ENCODE measurements around the gene PDXP.
"Not testable (repeated sequence)": the region's sequence is repeated elsewhere in the genome, so short reads cannot be mapped to it uniquely, and the experiment has no call there.

PDXP gene

DNA sequence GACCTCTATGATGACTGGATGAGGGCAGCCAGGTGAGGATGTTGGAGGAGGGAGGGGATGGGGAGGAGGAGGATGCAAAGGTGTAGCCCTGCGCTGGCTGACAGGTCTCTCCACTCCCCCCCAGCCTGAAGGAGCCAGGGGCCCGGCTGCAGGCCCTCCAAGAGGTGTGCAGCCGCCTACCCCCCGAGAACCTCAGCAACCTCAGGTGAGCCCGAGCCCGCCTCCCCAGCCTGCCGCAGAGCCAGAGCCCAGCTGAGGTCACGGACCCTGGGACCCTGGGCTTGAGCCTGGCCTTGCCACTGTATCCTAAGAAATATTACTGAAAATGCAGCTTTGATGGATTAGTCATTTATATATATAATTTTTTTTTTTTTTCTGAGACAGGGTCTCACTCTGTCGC is 11.2 kb upstream of the PDXP start:
- no peak overlapping the region for H3K4me3 ChIP-seq (ENCODE audit: low read depth, low read length)
- TF ChIP-seq, protein P1, sequence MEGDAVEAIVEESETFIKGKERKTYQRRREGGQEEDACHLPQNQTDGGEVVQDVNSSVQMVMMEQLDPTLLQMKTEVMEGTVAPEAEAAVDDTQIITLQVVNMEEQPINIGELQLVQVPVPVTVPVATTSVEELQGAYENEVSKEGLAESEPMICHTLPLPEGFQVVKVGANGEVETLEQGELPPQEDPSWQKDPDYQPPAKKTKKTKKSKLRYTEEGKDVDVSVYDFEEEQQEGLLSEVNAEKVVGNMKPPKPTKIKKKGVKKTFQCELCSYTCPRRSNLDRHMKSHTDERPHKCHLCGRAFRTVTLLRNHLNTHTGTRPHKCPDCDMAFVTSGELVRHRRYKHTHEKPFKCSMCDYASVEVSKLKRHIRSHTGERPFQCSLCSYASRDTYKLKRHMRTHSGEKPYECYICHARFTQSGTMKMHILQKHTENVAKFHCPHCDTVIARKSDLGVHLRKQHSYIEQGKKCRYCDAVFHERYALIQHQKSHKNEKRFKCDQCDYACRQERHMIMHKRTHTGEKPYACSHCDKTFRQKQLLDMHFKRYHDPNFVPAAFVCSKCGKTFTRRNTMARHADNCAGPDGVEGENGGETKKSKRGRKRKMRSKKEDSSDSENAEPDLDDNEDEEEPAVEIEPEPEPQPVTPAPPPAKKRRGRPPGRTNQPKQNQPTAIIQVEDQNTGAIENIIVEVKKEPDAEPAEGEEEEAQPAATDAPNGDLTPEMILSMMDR (IDR thresholded peaks at IDR 0.05; ENCODE audit: control insufficient read depth, extremely low read depth, insufficient read depth): no peak
- no peak for DNase-seq (ENCODE audit: low read depth)

DNA sequence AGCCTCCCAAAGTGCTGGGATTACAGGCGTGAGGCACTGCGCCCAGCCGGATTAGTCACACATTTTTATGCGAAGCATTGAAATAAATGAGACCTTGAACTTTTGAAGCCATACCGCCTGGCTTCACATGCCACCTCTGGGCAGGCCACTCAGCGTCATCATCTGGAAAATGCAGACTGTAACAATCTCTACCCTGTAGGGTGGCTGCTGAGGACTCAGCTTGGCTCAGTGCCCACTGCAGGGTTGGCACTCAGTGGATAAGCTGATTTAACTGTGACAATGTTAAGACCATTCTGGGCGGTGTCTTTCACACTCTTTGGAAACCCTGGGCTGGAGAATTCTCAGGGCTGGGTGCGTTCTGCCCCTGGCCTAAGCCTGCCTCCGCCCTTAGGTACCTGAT is 10.6 kb upstream of the PDXP start:
- no peak for DNase-seq (ENCODE audit: low read depth)
- TF ChIP-seq, protein P1 (IDR thresholded peaks at IDR 0.05; ENCODE audit: control insufficient read depth, extremely low read depth, insufficient read depth): no peak
- no peak overlapping the region for H3K4me3 ChIP-seq (ENCODE audit: low read depth, low read length)

DNA sequence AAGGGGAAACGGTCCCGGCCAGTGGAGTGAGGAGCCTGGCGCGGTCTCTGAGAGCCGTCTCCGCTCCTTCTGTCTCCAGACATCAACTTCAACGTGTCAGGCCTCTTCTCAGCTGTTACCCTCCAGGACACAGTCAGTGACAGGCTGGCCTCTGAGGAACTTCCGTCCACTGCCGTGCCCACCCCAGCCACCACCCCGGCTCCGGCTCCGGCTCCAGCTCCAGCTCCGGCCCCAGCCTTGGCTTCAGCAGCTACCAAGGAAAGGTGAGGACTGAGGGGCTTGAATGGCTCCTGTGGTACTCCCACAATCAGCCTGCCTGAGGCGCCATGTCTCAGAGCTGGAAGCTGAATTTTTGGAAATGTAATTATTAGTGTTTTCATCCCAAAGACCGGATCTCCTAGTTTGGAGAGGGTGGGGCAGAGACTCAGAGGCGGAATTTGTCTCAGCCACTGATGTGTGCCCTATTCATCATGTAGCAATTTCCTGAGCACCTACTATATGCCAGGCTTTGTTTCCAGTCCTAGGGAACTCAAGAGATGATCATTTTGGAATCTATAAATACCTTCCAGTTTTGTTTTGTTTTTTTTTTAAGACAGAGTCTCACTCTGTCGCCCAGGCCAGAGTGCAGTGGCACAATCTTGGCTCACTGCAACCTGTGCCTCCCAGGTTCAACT is 7.9 kb upstream of the PDXP start:
- DNase-seq (ENCODE audit: low read depth): no peak
- H3K4me3 ChIP-seq (ENCODE audit: low read depth, low read length): no peak overlapping the region
- TF ChIP-seq, protein P1 (IDR thresholded peaks at IDR 0.05; ENCODE audit: control insufficient read depth, extremely low read depth, insufficient read depth): no peak

DNA sequence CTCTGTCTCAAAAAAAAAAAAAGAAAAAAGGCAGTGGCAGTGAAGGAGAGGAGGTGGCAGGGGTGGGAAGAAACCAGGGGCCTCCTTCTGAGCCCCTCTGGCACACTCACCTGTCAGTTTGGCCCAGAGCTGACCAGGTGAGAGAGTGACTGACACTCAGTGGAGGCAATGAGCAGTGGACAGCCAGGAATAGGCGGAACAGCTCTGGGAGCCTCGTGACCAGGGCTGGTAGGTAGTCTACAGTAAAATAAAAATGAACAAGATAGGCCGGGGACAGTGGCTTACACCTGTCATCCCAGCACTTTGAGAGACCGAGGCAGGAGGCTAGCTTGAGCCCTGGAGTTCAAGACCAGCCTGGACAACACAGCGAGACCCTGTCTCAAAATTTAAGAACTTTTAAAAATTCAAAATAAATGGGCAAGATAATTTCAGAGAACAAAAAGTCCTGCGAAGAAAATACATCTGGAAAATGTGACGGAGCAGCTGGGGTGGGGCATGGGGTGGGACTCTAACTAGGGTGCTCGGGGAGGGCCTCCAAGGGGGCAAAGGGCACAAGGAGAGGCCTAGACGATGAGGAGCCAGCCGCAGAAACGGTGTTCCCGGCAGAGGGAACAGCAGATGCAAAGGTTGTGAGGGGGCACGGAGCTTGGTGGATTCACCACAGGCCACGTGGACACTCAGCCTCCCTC is 3.8 kb upstream of the PDXP start:
- H3K4me3 ChIP-seq (ENCODE audit: low read depth, low read length): no peak overlapping the region
- TF ChIP-seq, protein P1 (IDR thresholded peaks at IDR 0.05; ENCODE audit: control insufficient read depth, extremely low read depth, insufficient read depth): no peak
- no peak for DNase-seq (ENCODE audit: low read depth)

DNA sequence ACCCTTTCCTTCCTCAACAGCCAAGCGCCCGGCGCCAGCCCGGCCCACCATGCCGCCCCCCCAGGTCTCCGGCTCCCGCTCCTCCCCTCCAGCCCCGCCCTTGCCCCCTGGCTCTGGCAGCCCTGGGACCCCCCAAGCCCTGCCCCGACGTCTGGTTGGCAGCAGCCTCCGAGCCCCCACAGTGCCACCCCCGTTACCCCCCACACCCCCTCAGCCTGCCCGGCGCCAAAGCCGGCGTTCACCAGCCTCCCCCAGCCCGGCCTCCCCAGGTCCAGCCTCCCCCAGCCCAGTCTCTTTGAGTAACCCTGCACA is 3.3 kb upstream of the PDXP start:
- DNase-seq (ENCODE audit: low read depth): no peak
- TF ChIP-seq, protein P1 (IDR thresholded peaks at IDR 0.05; ENCODE audit: control insufficient read depth, extremely low read depth, insufficient read depth): no peak
- H3K4me3 ChIP-seq (ENCODE audit: low read depth, low read length): no peak overlapping the region

DNA sequence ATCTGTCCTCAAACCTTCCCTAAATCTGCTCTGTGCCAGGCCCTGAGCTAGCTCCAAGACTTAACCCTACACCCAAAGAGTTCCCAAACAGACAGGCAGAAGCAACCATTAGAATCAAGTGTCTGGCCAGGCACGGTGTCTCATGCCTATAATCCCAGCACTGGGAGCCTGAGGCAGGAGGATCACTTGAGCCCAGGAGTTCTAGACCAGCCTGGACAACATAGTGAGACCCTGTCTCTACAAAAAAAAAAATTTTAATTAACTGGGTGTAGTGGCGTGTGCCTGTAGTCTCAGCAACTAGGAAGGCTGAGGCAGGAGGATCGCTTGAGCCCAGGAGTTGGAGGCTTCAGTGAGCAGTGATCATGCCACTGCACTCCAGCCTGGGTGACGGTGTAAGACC is 1.9 kb upstream of the PDXP start:
- DNase-seq (ENCODE audit: low read depth): not testable (repeated sequence)

DNA sequence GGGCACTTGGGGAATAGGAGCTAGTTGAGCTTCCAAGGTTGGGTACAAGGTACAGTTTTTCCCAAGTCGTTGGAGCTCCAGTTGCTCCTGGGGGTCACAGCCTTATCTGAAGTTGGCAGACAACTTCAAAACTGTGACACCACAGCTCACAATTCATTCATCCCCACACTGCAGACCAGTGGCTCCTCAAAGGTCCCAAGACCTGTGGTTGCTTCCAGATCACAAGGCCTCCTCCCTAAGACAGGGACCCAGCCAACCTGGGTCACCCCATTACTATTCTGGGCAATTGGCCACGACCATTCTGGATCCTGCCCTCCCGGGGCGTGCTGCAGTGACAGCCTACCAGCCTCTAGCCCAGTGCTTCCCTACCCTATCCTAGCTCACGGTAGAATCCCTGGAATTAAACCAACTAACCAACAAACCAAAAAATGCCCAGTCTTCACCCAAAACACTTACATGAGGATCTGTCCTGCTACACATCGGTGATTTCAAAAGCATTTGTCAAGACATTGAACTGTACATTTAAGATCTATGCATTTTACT is 862 bp upstream of the PDXP start:
- TF ChIP-seq, protein P1 (IDR thresholded peaks at IDR 0.05; ENCODE audit: control insufficient read depth, extremely low read depth, insufficient read depth): no peak

More for the DNA sequence above, 1.9 kb upstream of the PDXP start:
- not testable (repeated sequence) for H3K4me3 ChIP-seq (ENCODE audit: low read depth, low read length)

More for the DNA sequence above, 862 bp upstream of the PDXP start:
- DNase-seq (ENCODE audit: low read depth): no peak
- peak overlapping the region; percentile 62 for H3K4me3 ChIP-seq (ENCODE audit: low read depth, low read length)

All from LNCaP clone FGC (cell line).